ENCODE data around the gene NDE1. TPM values are rescaled to one million over a fixed set of nuclear protein-coding genes. Genes with fewer than 3 reads are reported as not detected.

Gene NDE1
- total and polyA plus RNA-seq, 2 donors (not counting 3 experiments of a cell fraction or from before 2014, with no cell fraction given), result 28.0 to 90.2 TPM

GRCh38 chr16:15768201-15768600 is 118.2 kb downstream of the NDE1 start:
- Histone ChIP-seq H3K9me1 (replicated peaks; ENCODE audit: control insufficient read depth, extremely low read depth, insufficient read depth, low read length) (no peaks in the 10 kb centered on the region), H3K4me2 (ENCODE audit: insufficient read depth, low read length) (no peak overlapping the region), H3K9me3 (replicated peaks; ENCODE audit: control insufficient read depth, insufficient read depth, low read length) (no peaks in the 10 kb centered on the region), H3K79me2 (ENCODE audit: control insufficient read depth, insufficient read depth, low read length) (no peaks in the 10 kb centered on the region), H3K27me3 (ENCODE audit: control insufficient read depth in 2 of 2, insufficient read depth in 2 of 2, low read length in 2 of 2) (peaks cover 2 to 6% of the 10 kb centered on the region in 2 experiments), H2AFZ (ENCODE audit: low read depth, low read length) (no peak overlapping the region), H3K36me3 (ENCODE audit: control insufficient read depth in 2 of 2, extremely low read depth in 1 of 2, insufficient read depth in 2 of 2, low read length in 2 of 2) (no peaks in the 10 kb centered on the region), H4K20me1 (replicated peaks; ENCODE audit: control insufficient read depth, extremely low read depth, insufficient read depth, low read length) (no peaks in the 10 kb centered on the region), H3K27ac (ENCODE audit: insufficient read depth, low read depth, low read length) (no peak overlapping the region), H3K4me1 (ENCODE audit: control insufficient read depth, extremely low read depth, insufficient read depth, low read length) (no peaks in the 10 kb centered on the region), H3K4me3 (replicated peaks in 1 of 3; ENCODE audit: insufficient read depth in 1 of 3, low read depth in 1 of 3, low read length in 3 of 3) (no peak overlapping the region), H3K9ac (replicated peaks; ENCODE audit: extremely low read depth, insufficient read depth, low read length) (no peak overlapping the region)
- intact Hi-C loops (cut with micrococcal nuclease) (no loop called here), dilution Hi-C loops (cut with MboI; ENCODE audit: extremely low pct_ligation_motif_present, low sequenced_read_pairs) (no loop called here)
- ChIA-PET POLR2A (no interaction called here), CTCF (interaction anchor here (0.9 to 1.0 kb wide), 2 partner anchors 9 to 55 kb away, joined by 3 read pairs; no protein-coding TSS in a partner anchor)
- no peak for DNase-seq (ENCODE audit: low read depth, low spot score)
- TF ChIP-seq GATA2 (IDR thresholded peaks at IDR 0.05; ENCODE audit: insufficient read depth, insufficient read length, low read depth, low read length), result no peak
- no peak for TF ChIP-seq POLR2AphosphoS5 (IDR thresholded peaks at IDR 0.05; ENCODE audit: insufficient read depth, low read depth, low read length)
- TF ChIP-seq MYC (IDR thresholded peaks at IDR 0.05; ENCODE audit: low read depth, low read length), result no peak
- no peak for TF ChIP-seq POLR2A (IDR thresholded peaks at IDR 0.05; ENCODE audit: low read depth, low read length)
- TF ChIP-seq EZH2 (IDR thresholded peaks at IDR 0.05; ENCODE audit: borderline replicate concordance, low read depth, low read length, severe bottlenecking), result no peak
- FAIRE-seq, result no peak
- BruUV-seq (replicated peaks), result no TSS peak

DNA sequence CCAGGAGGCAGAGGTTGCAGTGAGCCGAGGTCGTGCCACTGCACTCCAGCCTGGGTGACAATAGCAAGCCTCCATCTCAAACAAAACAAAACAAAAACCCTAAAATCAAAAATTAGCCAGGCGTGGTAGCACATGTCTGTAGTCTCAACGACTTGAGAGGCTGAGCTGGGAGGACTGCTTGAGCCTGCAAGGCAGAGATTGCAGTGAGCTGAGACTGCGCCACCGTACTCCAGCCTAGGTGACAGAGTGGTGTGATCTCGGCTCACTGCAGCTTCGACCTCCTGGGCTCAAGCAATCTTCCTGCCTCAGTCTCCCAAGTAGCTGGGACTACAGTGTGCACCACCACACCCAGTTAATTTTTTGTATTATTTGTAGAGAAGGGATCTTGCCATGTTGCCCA is 119.2 kb downstream of the NDE1 start:
- Histone ChIP-seq H2AFZ (ENCODE audit: low read depth, low read length) (no peak overlapping the region), H3K79me2 (ENCODE audit: control insufficient read depth, insufficient read depth, low read length) (no peaks in the 10 kb centered on the region), H3K36me3 (ENCODE audit: control insufficient read depth in 2 of 2, extremely low read depth in 1 of 2, insufficient read depth in 2 of 2, low read length in 2 of 2) (no peaks in the 10 kb centered on the region), H3K27me3 (ENCODE audit: control insufficient read depth in 2 of 2, insufficient read depth in 2 of 2, low read length in 2 of 2) (peaks cover 2 to 3% of the 10 kb centered on the region in 2 experiments), H3K4me2 (ENCODE audit: insufficient read depth, low read length) (no peak overlapping the region), H3K4me3 (replicated peaks in 1 of 3; ENCODE audit: insufficient read depth in 1 of 3, low read depth in 1 of 3, low read length in 3 of 3) (no peak overlapping the region), H3K9me3 (replicated peaks; ENCODE audit: control insufficient read depth, insufficient read depth, low read length) (no peaks in the 10 kb centered on the region), H3K27ac (ENCODE audit: insufficient read depth, low read depth, low read length) (no peak overlapping the region), H3K4me1 (ENCODE audit: control insufficient read depth, extremely low read depth, insufficient read depth, low read length) (no peaks in the 10 kb centered on the region), H3K9me1 (replicated peaks; ENCODE audit: control insufficient read depth, extremely low read depth, insufficient read depth, low read length) (no peaks in the 10 kb centered on the region), H4K20me1 (replicated peaks; ENCODE audit: control insufficient read depth, extremely low read depth, insufficient read depth, low read length) (no peaks in the 10 kb centered on the region), H3K9ac (replicated peaks; ENCODE audit: extremely low read depth, insufficient read depth, low read length) (no peak overlapping the region)
- dilution Hi-C loops (cut with MboI; ENCODE audit: extremely low pct_ligation_motif_present, low sequenced_read_pairs), result no loop called here
- DNase-seq (ENCODE audit: low read depth, low spot score) (no peak), FAIRE-seq (no peak)
- TF ChIP-seq EZH2 (IDR thresholded peaks at IDR 0.05; ENCODE audit: borderline replicate concordance, low read depth, low read length, severe bottlenecking), result no peak
- no peak for TF ChIP-seq CTCF (IDR thresholded peaks at IDR 0.05; ENCODE audit: extremely low read depth in 1 of 2, insufficient read depth in 1 of 2, low read depth in 1 of 2, low read length in 2 of 2)
- TF ChIP-seq POLR2A (IDR thresholded peaks at IDR 0.05; ENCODE audit: low read depth, low read length), result no peak
- TF ChIP-seq JUN (IDR thresholded peaks at IDR 0.05; ENCODE audit: borderline replicate concordance, insufficient read depth, insufficient read length, low read depth), result no peak
- no peak for TF ChIP-seq FOS (IDR thresholded peaks at IDR 0.05; ENCODE audit: borderline replicate concordance, insufficient read depth, low read length)
- no peak for TF ChIP-seq MAX (IDR thresholded peaks at IDR 0.05; ENCODE audit: insufficient read depth, insufficient read length)
- TF ChIP-seq MYC (IDR thresholded peaks at IDR 0.05; ENCODE audit: low read depth, low read length), result no peak
- no peak for TF ChIP-seq POLR2AphosphoS5 (IDR thresholded peaks at IDR 0.05; ENCODE audit: insufficient read depth, low read depth, low read length)
- no peak for TF ChIP-seq GATA2 (IDR thresholded peaks at IDR 0.05; ENCODE audit: insufficient read depth, insufficient read length, low read depth, low read length)
- ChIA-PET CTCF (interaction anchor here (1.0 to 2.3 kb wide), 2 partner anchors 53 kb away, joined by 3 to 23 read pairs; no protein-coding TSS in a partner anchor), POLR2A (no interaction called here)
- intact Hi-C loops (cut with micrococcal nuclease), result no loop called here
- BruUV-seq (replicated peaks), result no TSS peak

All from endothelial cell of umbilical vein (primary cell).